ENCODE data around the gene ANOS1. TPM values are rescaled to one million over a fixed set of nuclear protein-coding genes. Genes with fewer than 3 reads are reported as not detected.

Gene ANOS1
- total and polyA plus RNA-seq, 2 of the 8 experiments (the other 6 are each of a cell fraction or from before 2014, with no cell fraction given), result 34.4 to 59.0 TPM

- Histone ChIP-seq H3K79me2 (ENCODE audit: control insufficient read depth in 1 of 2, insufficient read depth in 2 of 2, low read length in 2 of 2) (no peaks in the 10 kb centered on the region), H3K27me3 (replicated peaks in 1 of 4; ENCODE audit: control insufficient read depth in 3 of 4, extremely low read depth in 1 of 4, insufficient read depth in 3 of 4, low read length in 3 of 4) (no peaks in the 10 kb centered on the region), H3K4me1 (replicated peaks in 1 of 4; ENCODE audit: control insufficient read depth in 3 of 4, insufficient read depth in 4 of 4, low read length in 3 of 4) (peaks cover 0 to 4% (median 0%) of the 10 kb centered on the region in 4 experiments; a peak in 1 of 7 replicates), H2BK20ac (ENCODE audit: low read length) (no peak overlapping the region), H2AK5ac (ENCODE audit: low read depth, low read length) (no peak overlapping the region), H3K23me2 (ENCODE audit: low read depth, low read length) (no peaks in the 10 kb centered on the region), H3K27ac (ENCODE audit: low read depth, low read length) (no peak overlapping the region), H2BK15ac (ENCODE audit: low read length) (no peak overlapping the region), H3K18ac (ENCODE audit: extremely low read depth, low read length) (no peak overlapping the region), H3K56ac (replicated peaks; ENCODE audit: insufficient read length, low read depth, low read length) (no peak overlapping the region), H2BK120ac (replicated peaks; ENCODE audit: low read depth, low read length) (no peak overlapping the region), H2AFZ (ENCODE audit: low read length) (no peak overlapping the region), H3K4ac (replicated peaks; ENCODE audit: insufficient read length, low read depth, low read length) (no peak overlapping the region), H4K91ac (replicated peaks; ENCODE audit: insufficient read length, low read length) (no peak overlapping the region), H3K79me1 (ENCODE audit: low read depth, low read length) (no peaks in the 10 kb centered on the region), H2BK12ac (ENCODE audit: low read depth, low read length) (no peak overlapping the region), H4K20me1 (replicated peaks in 1 of 2; ENCODE audit: control insufficient read depth in 1 of 2, insufficient read depth in 2 of 2, low read length in 2 of 2) (peaks cover 0 to 1% of the 10 kb centered on the region in 2 experiments), H3K23ac (ENCODE audit: insufficient read length) (no peak overlapping the region), H3K4me2 (ENCODE audit: insufficient read depth in 1 of 2, low read depth in 2 of 2, low read length in 2 of 2) (no peak overlapping the region), H3K14ac (ENCODE audit: insufficient read length) (no peak overlapping the region), H3K4me3 (ENCODE audit: extremely low read depth in 1 of 4, insufficient read depth in 2 of 4, low read depth in 3 of 4, low read length in 4 of 4) (no peak overlapping the region), H2BK5ac (ENCODE audit: low read depth, low read length) (no peak overlapping the region), H3K9ac (replicated peaks in 1 of 4; ENCODE audit: extremely low read depth in 1 of 4, low read depth in 3 of 4, low read length in 3 of 4) (no peak overlapping the region), H3K36me3 (ENCODE audit: control insufficient read depth in 2 of 4, insufficient read depth in 4 of 4, low read length in 3 of 4) (peaks cover 0 to 12% (median 5%) of the 10 kb centered on the region in 4 experiments; a peak in 5 of 8 replicates), H4K8ac (ENCODE audit: extremely low read depth, insufficient read depth, low read length) (no peak overlapping the region), H4K5ac (ENCODE audit: insufficient read length, low read depth, low read length) (no peak overlapping the region), H3K9me3 (ENCODE audit: insufficient read depth in 2 of 2, low read depth in 1 of 2, low read length in 1 of 2) (no peaks in the 10 kb centered on the region)
- FAIRE-seq (no peak), DNase-seq (ENCODE audit: low read depth in 1 of 2, low spot score in 2 of 2) (no peak)
- WGBS, 2 experiments (ENCODE audit: extremely low coverage in 1 of 2, insufficient coverage in 1 of 2, insufficient read length in 1 of 2, insufficient replicate concordance in 2 of 2, low coverage in 1 of 2, low lambda C conversion rate in 2 of 2, missing lambda C conversion rate in 1 of 2), result 82% methylated on average over 8 of the region's 8 CpGs; no CpG with 5 or more reads in 1 of the 2 experiments
- CTCF ChIA-PET (ENCODE audit: partially characterized antibody), result no interaction called here
- POLR2A ChIA-PET (ENCODE audit: partially characterized antibody), result no interaction called here
Measured at GRCh38 chrX:8565729-8566128, 166.2 kb downstream of the ANOS1 start.
